Coronary artery (tissue), 2 donors: ENCODE results near the gene ANO6.

ENCODE experiments used
- DNase-seq: peaks from one replicate; pipeline ENCODE4 v3.0.0-alpha.2; 2017; ENCODE audit warnings: low spot score
- H3K27ac ChIP-seq, 2 donors: fragments of 200-600 bp; sonication (generic); one replicate each; pipeline ENCODE4 v1.5.1; 2016 to 2019
- H3K4me3 ChIP-seq: fragments of 200-600 bp; sonication (generic); 2 replicates; pipeline ENCODE4 v1.5.1; 2016; ENCODE audit warnings: mild to moderate bottlenecking, moderate library complexity
- TF ChIP-seq, protein P1 (sequence below): fragments of 200-600 bp; sonication (generic); IDR thresholded peaks from one replicate; pipeline ENCODE4 v1.5.1; 2019; ENCODE audit warnings: antibody characterized with exemption

Gene ANO6

DNA sequence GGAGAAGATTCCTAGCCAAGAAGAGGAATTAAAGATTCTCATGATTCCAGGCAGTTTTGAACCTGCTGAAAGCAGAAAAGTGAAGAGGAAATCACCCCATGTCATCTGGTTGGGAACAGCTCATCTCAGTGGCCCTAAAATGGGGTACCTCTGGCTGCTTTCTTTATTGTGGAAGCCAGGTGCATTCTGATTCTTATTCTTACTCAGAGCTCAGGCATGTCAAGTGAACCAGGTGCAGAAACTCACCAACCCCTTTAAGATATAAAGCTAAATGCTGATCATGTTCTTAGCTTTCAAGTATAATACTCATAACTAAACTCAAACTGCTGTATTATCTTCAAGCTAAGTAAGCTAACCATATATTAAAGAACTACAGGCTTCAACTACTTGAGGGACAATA is 259.7 kb downstream of the ANO6 start:
- no peak overlapping the region for H3K4me3 ChIP-seq
- no peak overlapping the region for H3K27ac ChIP-seq
- TF ChIP-seq, protein P1, sequence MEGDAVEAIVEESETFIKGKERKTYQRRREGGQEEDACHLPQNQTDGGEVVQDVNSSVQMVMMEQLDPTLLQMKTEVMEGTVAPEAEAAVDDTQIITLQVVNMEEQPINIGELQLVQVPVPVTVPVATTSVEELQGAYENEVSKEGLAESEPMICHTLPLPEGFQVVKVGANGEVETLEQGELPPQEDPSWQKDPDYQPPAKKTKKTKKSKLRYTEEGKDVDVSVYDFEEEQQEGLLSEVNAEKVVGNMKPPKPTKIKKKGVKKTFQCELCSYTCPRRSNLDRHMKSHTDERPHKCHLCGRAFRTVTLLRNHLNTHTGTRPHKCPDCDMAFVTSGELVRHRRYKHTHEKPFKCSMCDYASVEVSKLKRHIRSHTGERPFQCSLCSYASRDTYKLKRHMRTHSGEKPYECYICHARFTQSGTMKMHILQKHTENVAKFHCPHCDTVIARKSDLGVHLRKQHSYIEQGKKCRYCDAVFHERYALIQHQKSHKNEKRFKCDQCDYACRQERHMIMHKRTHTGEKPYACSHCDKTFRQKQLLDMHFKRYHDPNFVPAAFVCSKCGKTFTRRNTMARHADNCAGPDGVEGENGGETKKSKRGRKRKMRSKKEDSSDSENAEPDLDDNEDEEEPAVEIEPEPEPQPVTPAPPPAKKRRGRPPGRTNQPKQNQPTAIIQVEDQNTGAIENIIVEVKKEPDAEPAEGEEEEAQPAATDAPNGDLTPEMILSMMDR: no peak
- DNase-seq: no peak

DNA sequence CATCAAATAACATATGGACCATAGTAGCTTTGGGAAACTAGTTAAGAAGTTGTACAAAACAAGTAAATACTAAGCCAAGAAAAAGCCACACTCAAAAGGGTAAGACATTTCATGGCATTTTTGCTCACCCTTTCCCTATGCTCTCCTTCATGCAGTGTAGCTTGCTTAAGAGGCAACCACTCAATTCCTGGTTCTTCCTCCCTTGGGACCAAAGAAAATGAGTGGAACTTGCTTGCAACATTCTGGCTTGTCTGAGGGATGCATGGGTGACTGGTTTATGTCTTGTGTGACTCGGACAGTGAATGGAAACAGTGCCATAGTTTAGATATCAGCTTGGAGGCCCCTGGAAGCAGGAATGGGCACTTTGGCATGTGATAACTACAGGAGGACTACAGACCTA is 261.6 kb downstream of the ANO6 start:
- TF ChIP-seq, protein P1: no peak
- DNase-seq: no peak
- Histone ChIP-seq H3K27ac (no peak overlapping the region), H3K4me3 (no peak overlapping the region)

DNA sequence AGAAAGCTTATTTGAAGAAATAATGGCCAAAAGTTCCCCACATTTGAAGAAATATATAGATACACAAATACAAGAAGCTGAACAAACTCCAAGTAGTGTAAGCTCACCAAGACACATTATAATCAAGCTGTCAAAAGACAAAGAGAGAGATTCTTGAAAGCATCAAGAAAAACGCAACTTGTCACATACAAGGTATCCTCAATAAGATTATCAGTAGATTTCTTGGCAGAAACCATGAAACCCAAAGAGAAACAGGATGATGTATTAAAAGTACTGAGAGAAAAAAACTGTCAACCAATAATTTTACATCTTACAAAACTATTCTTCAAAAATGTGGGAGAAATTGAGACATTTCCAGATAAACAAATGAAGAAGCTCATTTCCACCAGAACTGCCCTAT is 263.0 kb downstream of the ANO6 start:
- TF ChIP-seq, protein P1: no peak
- Histone ChIP-seq H3K4me3 (no peak overlapping the region), H3K27ac (no peak overlapping the region)
- no peak for DNase-seq

DNA sequence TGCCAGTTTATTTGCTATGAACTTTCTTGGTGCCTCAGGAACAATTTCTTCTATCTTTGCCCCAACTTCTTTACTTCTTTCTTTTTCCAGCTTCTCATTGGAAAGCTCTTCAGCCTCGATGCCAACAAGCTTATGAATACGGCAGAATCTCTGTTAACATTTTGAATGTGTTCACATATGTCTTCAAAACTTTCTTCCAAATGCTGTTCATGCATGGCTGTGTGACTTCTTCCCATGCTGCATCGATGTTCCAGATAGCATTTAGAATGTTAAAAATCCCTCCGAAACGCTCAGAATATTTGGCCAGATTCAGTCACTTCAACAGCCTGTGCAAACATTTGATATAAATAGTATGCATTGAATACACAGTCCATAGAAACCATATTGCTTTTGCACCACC is 265.9 kb downstream of the ANO6 start:
- TF ChIP-seq, protein P1: no peak
- DNase-seq: no peak
- no peak overlapping the region for H3K4me3 ChIP-seq
- H3K27ac ChIP-seq: no peak overlapping the region

DNA sequence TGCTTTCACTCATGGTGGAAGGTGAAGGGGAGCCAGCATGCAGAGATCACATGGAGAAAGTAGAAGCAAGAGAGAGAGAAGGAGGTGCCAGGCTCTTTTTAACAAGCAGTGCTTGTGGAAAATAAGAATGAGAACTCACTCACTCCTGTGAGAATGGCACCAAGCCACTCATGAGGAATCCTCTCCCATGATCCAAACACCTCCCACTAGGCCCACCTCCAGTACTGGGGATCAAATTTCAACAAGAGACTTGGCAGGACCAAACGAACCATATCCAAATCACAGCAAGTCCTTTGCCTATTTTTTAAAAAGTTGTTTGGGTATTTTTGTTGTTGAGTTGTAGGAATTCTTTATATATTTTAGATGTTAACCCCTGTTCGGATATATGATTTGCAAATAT is 267.7 kb downstream of the ANO6 start:
- TF ChIP-seq, protein P1: no peak
- no peak for DNase-seq
- no peak overlapping the region for H3K27ac ChIP-seq
- H3K4me3 ChIP-seq: no peak overlapping the region
